Stimulated activated CD4-positive, alpha-beta T cell treated with anti-CD3 and anti-CD28 coated beads, Interleukin-2, amount 100 ng/mL, for 48 hours (primary cell): ENCODE results near the gene NPHS1.
"Not testable (repeated sequence)": the region's sequence is repeated elsewhere in the genome, so short reads cannot be mapped to it uniquely, and the experiment has no call there.

ENCODE experiments used
- DNase-seq, 2 donors: peaks; one replicate each; pipeline ENCODE4 v3.0.0-alpha.2; 2020

NPHS1 gene

GRCh38 chr19:35872180-35872579 is 19.9 kb upstream of the NPHS1 start:
- DNase-seq: no peak

GRCh38 chr19:35871611-35872010 is 19.3 kb upstream of the NPHS1 start:
- DNase-seq: no peak

GRCh38 chr19:35870798-35871197 is 18.5 kb upstream of the NPHS1 start:
- no peak for DNase-seq

GRCh38 chr19:35870124-35870736 is 17.9 kb upstream of the NPHS1 start:
- DNase-seq: not testable (repeated sequence)

GRCh38 chr19:35869327-35870123 is 17.2 kb upstream of the NPHS1 start:
- peak; percentile 80 to 82 for DNase-seq

- no peak for DNase-seq
These were observed 16.6 kb upstream of the NPHS1 start for GRCh38 chr19:35868823-35869326.

GRCh38 chr19:35868172-35868822 is 16.0 kb upstream of the NPHS1 start, which contains the start of gene APLP1:
TSS of gene APLP1 (plus strand) at chr19:35868574. CDS start at chr19:35868637, 63 bp downstream.
- DNase-seq: peak; percentile 67 to 70

GRCh38 chr19:35863018-35863417 is 10.7 kb upstream of the NPHS1 start:
- DNase-seq: no peak

GRCh38 chr19:35862528-35862927 is 10.2 kb upstream of the NPHS1 start:
- DNase-seq: no peak

GRCh38 chr19:35861640-35862160 is 9.4 kb upstream of the NPHS1 start:
- DNase-seq: no peak

GRCh38 chr19:35860818-35861639 is 8.7 kb upstream of the NPHS1 start:
- no peak for DNase-seq

- DNase-seq: no peak
These were observed 8.1 kb upstream of the NPHS1 start for GRCh38 chr19:35860436-35860817.

- no peak for DNase-seq
These were observed 7.1 kb upstream of the NPHS1 start for GRCh38 chr19:35859414-35859813.

- DNase-seq: no peak
These were observed 6.0 kb upstream of the NPHS1 start for GRCh38 chr19:35858311-35858710.

- DNase-seq: no peak
These were observed 4.3 kb upstream of the NPHS1 start, which contains the start of gene KIRREL2 for GRCh38 chr19:35856546-35857149. TSS of gene KIRREL2 (plus strand) at chr19:35856911. CDS start at chr19:35857120, 209 bp downstream.

GRCh38 chr19:35853038-35853756 is 893 bp upstream of the NPHS1 start:
- no peak for DNase-seq

- no peak for DNase-seq
These were observed 883 bp downstream of the NPHS1 start for GRCh38 chr19:35851213-35852028.

- no peak for DNase-seq
These were observed 3.3 kb downstream of the NPHS1 start for GRCh38 chr19:35848919-35849505.

- DNase-seq: no peak
These were observed 3.8 kb downstream of the NPHS1 start for GRCh38 chr19:35848486-35848885.

- no peak for DNase-seq
These were observed 4.4 kb downstream of the NPHS1 start for GRCh38 chr19:35847911-35848310.
